Lower leg skin (tissue), 4 donors: ENCODE data around the gene ARMH3. TPM values are rescaled to one million over a fixed set of nuclear protein-coding genes. Genes with fewer than 3 reads are reported as not detected.

Source experiments
- DNase-seq, 2 donors: peaks; one replicate each; pipeline ENCODE4 v3.0.0-alpha.2; 2019; ENCODE audit warnings: low spot score in 2 of 2
- H3K4me3 ChIP-seq: fragments of 200-600 bp; sonication (generic); 2 replicates; pipeline ENCODE4 v1.5.1; 2017; ENCODE audit warnings: mild to moderate bottlenecking, low read depth; ENCODE audit not compliant: poor library complexity, severe bottlenecking
- CTCF ChIP-seq, 3 donors: fragments of 450-650 bp; IDR thresholded peaks; one replicate each; pipeline ENCODE4 v1.5.1; 2016; ENCODE audit warnings: antibody characterized with exemption in 3 of 3, mild to moderate bottlenecking in 3 of 3, moderate library complexity in 2 of 3
- POLR2A ChIP-seq, 2 donors: fragments of 450-650 bp; IDR thresholded peaks; one replicate each; pipeline ENCODE4 v1.6.1; 2016 to 2017; ENCODE audit warnings: antibody characterized with exemption in 2 of 2, mild to moderate bottlenecking in 1 of 2, moderate library complexity in 1 of 2
- WGBS, 2 donors: methylation state at CpG; one replicate each; pipeline ENCODE4 v1.1.5; 2018; 5-methylcytosine and 5-hydroxymethylcytosine counted together
- intact Hi-C: fragments of 100-400 bp; cut with DNase I; formaldehyde crosslinking; loops from one replicate; pipeline ENCODE4 v1.15.0; 2023; ENCODE audit warnings: low total_unique reads
- total RNA-seq, 4 donors: library from RNA; depleted of rRNA; stranded (reverse); fragments of >200 nt; gene quantifications; one replicate each; pipeline ENCODE4 v1.1.0, GENCODE V29; 2016

ARMH3 gene
- total RNA-seq, 4 donors from 2014 or later: 15.2 to 57.4 (median 16.9) TPM

DNA sequence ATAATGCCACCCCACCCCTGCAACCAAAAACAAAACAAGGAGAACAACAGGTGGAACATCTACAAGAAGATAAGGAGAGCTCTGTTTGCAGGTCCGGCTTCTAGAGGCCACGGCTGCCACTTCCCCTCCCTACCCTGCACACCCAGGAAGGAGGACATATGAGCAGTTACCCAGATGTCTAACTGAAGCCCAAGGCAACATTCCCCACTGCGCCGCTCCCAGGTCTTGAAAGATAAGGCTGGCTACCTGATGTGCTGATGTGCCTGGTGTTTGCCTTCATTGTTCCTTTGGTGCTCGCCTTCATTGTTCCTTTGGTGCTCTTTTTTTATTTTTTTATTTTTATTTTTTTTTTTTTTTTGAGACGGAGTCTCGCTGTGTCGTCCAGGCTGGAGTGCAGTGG, 30.2 kb upstream of the ARMH3 start:
- DNase-seq: no peak
- TF ChIP-seq POLR2A (IDR thresholded peaks at IDR 0.05): no peak
- no peak for TF ChIP-seq CTCF (IDR thresholded peaks at IDR 0.05)
- no peak overlapping the region for H3K4me3 ChIP-seq
- intact Hi-C loops: no loop called here
- WGBS, 2 donors: 96 to 97% methylated on average over 8 of the region's 8 CpGs

DNA sequence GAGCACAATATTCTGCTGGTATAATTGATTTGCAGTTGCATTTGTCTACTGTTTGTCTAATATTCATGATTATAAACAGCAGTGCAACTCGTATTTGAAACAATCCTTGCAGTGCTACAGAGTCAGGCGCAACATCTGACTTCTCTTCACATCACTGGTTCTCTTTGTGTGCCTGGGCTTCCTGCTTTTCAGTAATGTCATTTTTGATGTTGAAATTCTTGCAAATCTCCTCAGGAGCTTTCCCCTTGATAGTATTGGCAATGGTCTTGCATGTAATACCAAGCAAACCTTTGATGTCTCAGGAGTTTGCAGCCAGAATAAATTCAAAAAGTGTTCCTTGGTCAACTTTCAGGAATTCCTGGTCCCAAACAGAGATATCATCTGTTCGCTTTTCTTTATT, 29.4 kb upstream of the ARMH3 start:
- TF ChIP-seq CTCF (IDR thresholded peaks at IDR 0.05) (no peak), POLR2A (IDR thresholded peaks at IDR 0.05) (no peak)
- no peak for DNase-seq
- intact Hi-C loops: no loop called here
- 79 to 87% methylated on average over 3 of the region's 3 CpGs for WGBS, 2 donors
- H3K4me3 ChIP-seq: no peak overlapping the region

DNA sequence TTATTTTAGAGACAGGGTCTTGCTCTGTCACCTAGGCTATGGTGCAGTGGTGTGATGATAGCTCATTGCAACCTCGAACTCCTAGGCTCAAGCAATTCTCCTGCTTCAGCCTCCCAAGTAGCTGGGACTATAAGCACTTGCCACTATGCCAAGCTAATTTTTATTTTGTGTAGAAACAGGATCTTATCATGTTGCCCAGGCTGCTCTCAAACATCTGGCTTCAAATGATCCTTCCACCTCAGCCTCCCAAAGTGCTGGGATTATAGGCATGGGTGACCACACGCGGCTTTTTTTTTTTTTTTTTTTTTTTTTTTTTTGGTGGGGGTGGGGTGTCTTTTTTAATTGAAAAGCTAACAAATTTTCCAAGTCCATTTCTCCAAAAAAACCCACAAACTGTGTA, 27.6 kb upstream of the ARMH3 start:
- no peak for TF ChIP-seq CTCF (IDR thresholded peaks at IDR 0.05)
- no peak for TF ChIP-seq POLR2A (IDR thresholded peaks at IDR 0.05)
- H3K4me3 ChIP-seq: no peak overlapping the region
- no peak for DNase-seq
- WGBS, 2 donors: 83 to 94% methylated on average over 3 of the region's 3 CpGs
- intact Hi-C loops: no loop called here

DNA sequence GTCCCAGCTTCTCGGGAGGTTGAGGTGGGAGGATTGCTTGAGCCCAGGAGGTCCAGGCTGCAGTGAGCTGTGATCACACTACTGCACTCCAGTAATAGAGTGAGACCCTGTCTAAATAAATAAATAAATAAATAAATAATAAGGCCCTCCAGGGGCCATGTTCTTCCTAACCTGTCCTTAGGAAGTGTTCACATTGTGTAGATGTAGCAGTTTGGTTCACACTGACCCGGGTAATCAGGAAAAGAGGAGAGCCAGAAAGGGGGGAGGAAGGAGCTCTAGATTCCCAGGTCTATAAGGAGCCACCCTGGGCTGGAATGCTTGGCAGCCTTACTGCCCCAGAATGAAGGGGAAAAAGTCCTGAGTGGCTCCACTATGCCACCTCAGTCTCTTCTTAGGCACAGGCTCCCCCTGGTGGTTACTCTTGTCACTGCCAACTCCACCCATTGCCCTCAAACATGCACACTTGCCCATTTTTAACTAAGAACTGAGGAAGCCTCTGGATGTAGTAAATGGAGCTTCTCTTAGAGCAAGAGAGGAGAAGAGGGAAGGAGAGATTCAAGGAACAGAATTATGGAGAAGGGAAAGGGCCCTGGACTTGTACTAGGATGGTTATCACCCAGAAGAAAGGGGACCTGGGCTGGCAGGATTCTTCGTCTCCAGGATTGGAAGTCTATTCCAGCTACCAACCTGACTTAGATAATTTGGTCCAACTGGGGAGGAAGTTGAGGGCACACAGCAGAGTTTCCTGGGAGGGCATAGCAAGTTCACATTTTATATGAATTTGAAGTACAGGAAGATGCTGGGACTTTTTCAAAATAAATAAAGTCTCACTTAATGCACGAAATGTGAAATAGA, 16.9 kb upstream of the ARMH3 start:
- peak; percentile 78 to 95 for DNase-seq
- peak in 1 of 3 donors; percentile 68 for TF ChIP-seq CTCF (IDR thresholded peaks at IDR 0.05)
- TF ChIP-seq POLR2A (IDR thresholded peaks at IDR 0.05): no peak
- intact Hi-C loops: no loop called here
- 70 to 74% methylated on average over 4 of the region's 4 CpGs for WGBS, 2 donors
- no peak overlapping the region for H3K4me3 ChIP-seq

GRCh38 chr10:102069071-102069470, 13.1 kb upstream of the ARMH3 start:
- no peak for TF ChIP-seq CTCF (IDR thresholded peaks at IDR 0.05)
- TF ChIP-seq POLR2A (IDR thresholded peaks at IDR 0.05): no peak
- intact Hi-C loops: no loop called here
- DNase-seq: no peak
- no peak overlapping the region for H3K4me3 ChIP-seq

DNA sequence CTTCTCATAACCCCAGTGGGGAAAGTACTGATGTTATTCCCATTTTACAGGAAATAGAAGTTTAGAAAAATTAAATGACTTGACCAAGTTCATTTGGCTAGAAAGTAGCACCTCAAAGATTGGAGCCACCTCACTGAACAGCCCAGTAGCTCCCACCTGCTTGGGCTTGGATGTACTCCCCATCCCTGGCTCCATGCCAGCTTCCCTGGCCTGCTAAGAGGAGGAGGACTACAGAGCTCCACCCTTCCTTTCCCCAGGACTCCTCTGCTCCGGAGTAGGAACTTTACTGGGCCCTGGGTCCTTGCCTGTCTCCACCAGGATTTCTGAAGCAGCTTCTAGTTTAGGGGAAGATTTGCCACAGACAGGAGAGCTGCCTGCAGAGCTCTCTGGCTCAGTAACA, 12.2 kb upstream of the ARMH3 start:
- no peak for DNase-seq
- WGBS, 2 donors: 17 to 18% methylated on average over 1 of the region's 1 CpG
- no peak for TF ChIP-seq POLR2A (IDR thresholded peaks at IDR 0.05)
- TF ChIP-seq CTCF (IDR thresholded peaks at IDR 0.05): no peak
- intact Hi-C loops: no loop called here
- H3K4me3 ChIP-seq: no peak overlapping the region
